ENCODE results near the gene USP17L10.
"Not testable (repeated sequence)": the region's sequence is repeated elsewhere in the genome, so short reads cannot be mapped to it uniquely, and the experiment has no call there.

The USP17L10 gene

GRCh38 chr4:9247953-9248680 is 37.7 kb downstream of the USP17L10 start, which contains the start of gene USP17L18:
TSS of gene USP17L18 (plus strand) at chr4:9248630. CDS start at chr4:9248630, 0 bp downstream.
- H3K27me3 ChIP-seq (ENCODE audit: control insufficient read depth, insufficient read depth, low read length); H3K36me3 ChIP-seq (ENCODE audit: control insufficient read depth, insufficient read depth, low read length); H3K9me3 ChIP-seq (ENCODE audit: control insufficient read depth, insufficient read depth, low read length); H3K4me3 ChIP-seq (ENCODE audit: low read length); DNase-seq (ENCODE audit: low read depth, low spot score); H3K4me1 ChIP-seq (ENCODE audit: control insufficient read depth, insufficient read depth, low read length); H3K27ac ChIP-seq (ENCODE audit: low read length): not testable (repeated sequence)
- 100% methylated on average over 2 of the region's 26 CpGs for WGBS (ENCODE audit: insufficient coverage, insufficient read length)

- WGBS (ENCODE audit: insufficient coverage, insufficient read length) = no CpG with 5 or more reads among the region's 13 CpGs
- not testable (repeated sequence) for H3K9me3 ChIP-seq (ENCODE audit: control insufficient read depth, insufficient read depth, low read length); H3K4me3 ChIP-seq (ENCODE audit: low read length); H3K27ac ChIP-seq (ENCODE audit: low read length); H3K4me1 ChIP-seq (ENCODE audit: control insufficient read depth, insufficient read depth, low read length); H3K27me3 ChIP-seq (ENCODE audit: control insufficient read depth, insufficient read depth, low read length); DNase-seq (ENCODE audit: low read depth, low spot score); H3K36me3 ChIP-seq (ENCODE audit: control insufficient read depth, insufficient read depth, low read length)
These were observed 42.6 kb downstream of the USP17L10 start, which contains the start of gene USP17L19 for GRCh38 chr4:9253078-9253477. TSS of gene USP17L19 (plus strand) at chr4:9253378. CDS start at chr4:9253378, 0 bp downstream.

GRCh38 chr4:9257824-9258223 is 47.4 kb downstream of the USP17L10 start, which contains the start of gene USP17L20:
TSS of gene USP17L20 (plus strand) at chr4:9258124. CDS start at chr4:9258124, 0 bp downstream.
- H3K4me1 ChIP-seq (ENCODE audit: control insufficient read depth, insufficient read depth, low read length); H3K27ac ChIP-seq (ENCODE audit: low read length); H3K36me3 ChIP-seq (ENCODE audit: control insufficient read depth, insufficient read depth, low read length); H3K4me3 ChIP-seq (ENCODE audit: low read length); H3K27me3 ChIP-seq (ENCODE audit: control insufficient read depth, insufficient read depth, low read length); H3K9me3 ChIP-seq (ENCODE audit: control insufficient read depth, insufficient read depth, low read length); DNase-seq (ENCODE audit: low read depth, low spot score): not testable (repeated sequence)
- WGBS (ENCODE audit: insufficient coverage, insufficient read length) = no CpG with 5 or more reads among the region's 15 CpGs
